Stimulated activated naive CD8-positive, alpha-beta T cell treated with anti-CD3 and anti-CD28 coated beads, Interleukin-15, Interleukin-2, amounts not matched to agents 100 ng/mL and 50 ng/mL, for 24 hours (primary cell): Measurements from ENCODE around the gene PRSS33.

Source experiments
- H3K27ac Mint-ChIP-seq: one replicate; pipeline ENCODE4 v1.8.0; 2021; ENCODE audit warnings: mild to moderate bottlenecking, mixed read lengths
- H3K27me3 Mint-ChIP-seq: one replicate; pipeline ENCODE4 v1.8.0; 2021; ENCODE audit warnings: mixed read lengths
- H3K36me3 Mint-ChIP-seq: one replicate; pipeline ENCODE4 v1.8.0; 2021; ENCODE audit warnings: low read depth, mixed read lengths
- H3K4me1 Mint-ChIP-seq: one replicate; pipeline ENCODE4 v1.8.0; 2021; ENCODE audit warnings: low read depth, mixed read lengths
- H3K4me3 Mint-ChIP-seq: one replicate; pipeline ENCODE4 v1.8.0; 2021; ENCODE audit warnings: mild to moderate bottlenecking, mixed read lengths
- H3K9me3 Mint-ChIP-seq: one replicate; pipeline ENCODE4 v1.8.0; 2021; ENCODE audit warnings: mixed read lengths

The PRSS33 gene

DNA sequence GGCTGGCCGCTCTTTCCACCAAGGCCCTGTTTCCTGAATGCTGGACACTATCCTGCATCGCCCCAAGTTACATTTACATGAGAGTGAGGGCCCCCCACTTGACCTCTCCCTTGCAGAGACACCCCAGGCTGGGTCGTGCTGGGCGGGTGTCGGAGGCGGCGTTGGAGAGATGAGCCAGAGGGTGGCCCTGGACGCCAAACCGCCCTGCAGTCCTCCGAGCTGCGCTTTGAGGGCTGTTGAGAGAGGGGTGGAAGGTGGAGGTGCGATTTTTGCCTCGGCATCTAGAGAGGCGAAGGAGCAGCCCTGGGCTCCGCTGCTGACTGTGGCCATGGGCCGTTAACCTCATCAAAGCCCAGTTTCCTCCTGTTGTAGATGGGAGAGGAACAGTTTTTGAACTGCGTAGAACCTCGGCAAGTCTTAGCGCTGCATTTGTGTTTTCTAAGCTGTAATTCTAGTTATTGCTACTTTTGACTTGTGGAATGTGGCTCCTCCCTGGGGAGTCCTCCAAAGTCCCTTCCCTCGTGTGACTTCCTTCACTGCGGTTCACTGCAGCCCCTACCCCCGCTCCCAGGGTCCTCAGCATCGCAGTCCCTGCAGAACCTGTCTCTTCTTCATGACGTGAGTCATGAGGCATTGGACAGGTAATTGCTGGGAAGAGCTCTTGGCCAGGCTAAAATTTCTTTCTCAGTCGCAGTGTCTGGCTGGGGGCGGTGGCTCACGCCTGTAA, 9.3 kb downstream of the PRSS33 start:
- no peaks in the 10 kb centered on the region for H3K27me3 Mint-ChIP-seq
- no peaks in the 10 kb centered on the region for H3K9me3 Mint-ChIP-seq
- H3K4me3 Mint-ChIP-seq = peak overlapping the region; percentile 95
- H3K27ac Mint-ChIP-seq = peak overlapping the region; percentile 97
- H3K4me1 Mint-ChIP-seq = peaks cover 25% of the 10 kb centered on the region
- peaks cover 16% of the 10 kb centered on the region for H3K36me3 Mint-ChIP-seq

DNA sequence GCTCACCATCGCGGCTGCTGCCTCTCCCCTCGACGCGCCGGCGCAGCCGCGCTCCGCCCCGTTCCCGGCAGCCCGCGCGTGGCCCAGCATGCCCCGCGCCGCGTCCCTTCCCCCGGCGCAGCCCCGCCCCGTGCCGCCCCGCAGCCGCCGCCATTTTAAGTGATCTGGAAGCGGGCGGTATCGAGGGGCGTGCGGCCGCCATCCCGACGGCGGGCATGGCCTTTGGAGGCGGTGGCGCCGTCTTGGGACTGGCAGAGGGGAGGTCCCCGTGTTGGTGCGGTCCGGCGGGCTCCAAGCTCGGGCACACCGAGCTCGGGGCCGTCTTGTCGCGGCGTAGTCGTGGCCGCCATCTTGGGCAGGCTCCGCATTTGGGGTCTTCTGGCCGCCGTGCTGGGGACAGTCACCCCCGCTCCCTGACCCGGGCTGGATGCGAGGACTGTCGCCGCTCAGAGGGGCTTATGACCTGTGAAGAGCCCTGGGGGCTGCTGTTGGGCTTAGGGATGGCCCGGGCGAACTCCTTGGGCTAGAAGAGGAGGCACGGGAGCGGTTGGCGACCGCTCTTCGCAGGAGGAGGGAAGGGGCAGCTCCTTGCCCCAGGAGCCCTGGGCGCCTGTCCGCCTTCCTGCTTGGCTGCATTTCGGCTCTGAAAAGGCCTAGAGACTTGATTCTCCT, 10.0 kb downstream of the PRSS33 start, which contains the start of gene ELOB:
ELOB (minus strand) TSS at position 50 of the 672 bp plus-strand sequence; CDS start at position 9, 41 bp downstream.
- Mint-ChIP-seq H3K36me3 (peaks cover 22% of the 10 kb centered on the region), H3K4me1 (peaks cover 28% of the 10 kb centered on the region), H3K9me3 (no peaks in the 10 kb centered on the region), H3K4me3 (peak within 1 kb of the TSS; percentile 96), H3K27ac (peak within 1 kb of the TSS; percentile 97), H3K27me3 (no peaks in the 10 kb centered on the region)

DNA sequence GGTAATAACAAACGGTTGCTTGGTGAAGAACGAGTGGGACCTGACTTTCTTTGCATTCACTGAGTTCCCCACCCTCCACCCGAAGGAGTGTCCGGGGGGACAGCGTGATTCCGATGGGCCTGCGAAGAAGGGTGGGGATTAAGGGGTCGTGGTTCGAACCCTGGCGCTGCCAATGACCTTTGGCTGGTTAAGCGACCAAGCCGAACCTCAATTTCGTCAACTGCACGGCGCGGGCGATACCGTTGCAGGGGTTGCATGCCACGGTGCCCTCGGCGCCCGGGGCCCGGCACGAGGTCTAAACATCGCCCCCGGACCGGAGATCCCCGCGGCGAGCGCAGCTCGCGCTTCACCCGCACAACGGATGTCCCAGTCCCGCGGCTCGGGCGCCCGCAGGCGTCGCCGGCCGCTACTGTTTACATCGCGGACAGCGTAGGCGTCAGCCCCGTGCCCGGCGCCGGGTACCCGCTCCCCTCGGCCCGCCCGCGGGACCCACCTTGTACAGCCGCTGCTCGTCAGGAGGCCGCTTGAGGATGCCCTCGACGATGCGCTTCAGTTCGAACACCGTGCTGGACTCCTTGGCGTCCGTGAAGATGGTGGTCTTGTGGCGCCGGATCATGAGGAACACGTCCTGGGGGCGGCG, 10.7 kb downstream of the PRSS33 start:
- H3K4me3 Mint-ChIP-seq = peak overlapping the region; percentile 96
- peaks cover 27% of the 10 kb centered on the region for H3K36me3 Mint-ChIP-seq
- H3K27ac Mint-ChIP-seq = peak overlapping the region; percentile 92
- H3K27me3 Mint-ChIP-seq = no peaks in the 10 kb centered on the region
- no peaks in the 10 kb centered on the region for H3K9me3 Mint-ChIP-seq
- H3K4me1 Mint-ChIP-seq = peaks cover 28% of the 10 kb centered on the region

DNA sequence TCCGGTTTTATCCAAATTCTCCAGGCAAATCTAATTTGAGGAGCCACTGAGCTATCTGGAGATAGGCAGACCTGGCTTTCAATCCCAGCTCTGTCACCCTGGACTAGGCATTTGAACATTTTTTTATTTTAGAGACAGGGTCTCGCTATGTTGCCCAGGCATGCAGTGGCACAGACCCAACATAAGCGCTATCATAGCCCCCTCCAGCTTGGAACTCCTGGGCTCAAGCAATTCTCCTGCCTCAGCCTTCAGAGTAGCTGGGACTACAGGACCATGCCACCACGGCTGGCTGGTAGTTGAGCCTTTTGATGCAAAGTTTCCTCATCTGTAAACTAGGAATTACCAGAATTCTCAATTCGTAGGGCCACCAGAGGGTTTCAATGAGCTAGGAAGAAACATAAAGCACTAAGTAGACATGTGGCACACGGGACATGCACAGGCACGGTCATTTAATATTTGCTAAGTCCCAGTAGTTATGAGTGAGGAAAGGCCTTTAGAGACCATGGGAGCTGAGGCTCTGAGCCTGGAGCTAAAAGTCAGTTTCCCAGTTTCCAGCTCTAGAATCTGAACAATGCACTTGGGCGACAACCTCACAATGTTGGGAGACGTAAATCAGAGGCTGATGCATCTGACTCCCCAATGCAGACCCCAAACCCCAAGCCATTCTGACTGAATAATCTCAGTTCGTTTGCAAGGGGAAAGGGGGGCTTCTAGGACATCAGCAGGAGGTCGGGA, 11.4 kb downstream of the PRSS33 start:
- H3K4me1 Mint-ChIP-seq = peaks cover 28% of the 10 kb centered on the region
- peak overlapping the region; percentile 92 for H3K27ac Mint-ChIP-seq
- no peaks in the 10 kb centered on the region for H3K27me3 Mint-ChIP-seq
- H3K36me3 Mint-ChIP-seq = peaks cover 32% of the 10 kb centered on the region
- H3K9me3 Mint-ChIP-seq = no peaks in the 10 kb centered on the region
- H3K4me3 Mint-ChIP-seq = peak overlapping the region; percentile 96

DNA sequence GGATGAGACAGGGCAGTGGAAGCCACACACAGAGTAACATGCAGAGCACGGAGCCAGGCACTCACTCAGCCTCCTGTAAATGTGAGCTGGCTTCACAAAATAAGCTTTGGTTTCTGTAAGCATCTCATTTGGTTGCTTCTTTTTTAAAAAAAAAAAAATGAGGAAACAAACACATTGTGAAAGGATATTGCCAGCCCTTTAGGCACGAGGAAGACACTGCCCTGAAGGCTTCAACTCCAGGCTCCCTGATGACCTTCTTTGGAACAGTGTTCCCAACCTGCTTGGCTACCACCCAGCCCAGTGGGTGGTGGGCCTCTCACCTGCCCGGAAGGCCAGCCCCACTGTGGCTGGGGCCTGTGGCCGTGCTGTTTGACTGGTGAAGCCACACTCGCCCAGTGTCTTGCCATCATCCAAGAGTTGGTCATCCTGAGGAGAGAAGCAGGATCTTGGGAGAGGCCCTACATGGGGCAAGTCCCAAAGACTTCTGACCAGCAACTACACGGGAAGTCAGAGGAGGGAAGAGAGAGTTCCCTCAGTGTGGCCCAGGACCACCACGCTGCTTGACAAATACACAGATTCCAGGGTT, 12.1 kb downstream of the PRSS33 start:
- Mint-ChIP-seq H3K27ac (peak overlapping the region; percentile 26), H3K4me1 (peaks cover 28% of the 10 kb centered on the region), H3K27me3 (no peaks in the 10 kb centered on the region)

DNA sequence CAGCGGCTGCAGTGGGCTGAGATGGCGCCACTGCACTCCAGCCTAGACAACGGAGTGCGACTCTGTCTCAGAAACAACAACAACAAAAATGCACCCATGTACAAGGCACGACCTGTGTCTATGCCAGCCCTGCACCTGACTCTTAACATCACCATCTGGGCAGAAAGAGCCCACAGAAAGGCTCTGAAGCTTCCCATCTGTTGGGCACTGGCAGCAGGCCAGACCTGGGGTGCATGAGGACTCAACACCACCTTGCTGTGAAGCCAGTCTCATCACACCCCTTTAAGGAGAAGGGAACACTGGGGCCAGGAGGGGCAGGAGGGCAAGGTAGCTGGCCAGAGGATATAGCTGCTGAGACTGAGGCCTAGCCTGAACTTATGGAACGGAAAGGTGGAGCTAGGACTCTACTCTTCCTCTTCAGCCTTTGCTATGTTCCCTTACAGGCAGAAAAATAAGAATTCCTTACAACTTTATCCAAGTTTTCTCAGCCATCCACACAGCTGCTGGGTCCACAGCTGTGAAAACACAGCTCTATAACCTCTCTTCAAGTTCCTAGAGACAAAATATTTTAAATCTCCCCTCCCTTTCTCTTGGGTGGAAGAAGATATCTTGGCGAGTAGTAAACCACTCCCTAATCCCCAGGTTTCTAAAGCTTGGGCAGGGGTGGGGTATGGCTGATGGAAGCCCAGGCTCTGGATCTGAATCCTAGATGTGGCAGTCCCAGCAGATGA, 13.0 kb downstream of the PRSS33 start:
- Mint-ChIP-seq H3K27me3 (no peaks in the 10 kb centered on the region), H3K4me3 (no peak overlapping the region), H3K36me3 (peaks cover 48% of the 10 kb centered on the region), H3K4me1 (peaks cover 28% of the 10 kb centered on the region), H3K27ac (no peak overlapping the region), H3K9me3 (no peaks in the 10 kb centered on the region)

More for the DNA sequence above, 12.1 kb downstream of the PRSS33 start:
- H3K36me3 Mint-ChIP-seq = peaks cover 39% of the 10 kb centered on the region
- peak overlapping the region; percentile 96 for H3K4me3 Mint-ChIP-seq
- H3K9me3 Mint-ChIP-seq = no peaks in the 10 kb centered on the region

DNA sequence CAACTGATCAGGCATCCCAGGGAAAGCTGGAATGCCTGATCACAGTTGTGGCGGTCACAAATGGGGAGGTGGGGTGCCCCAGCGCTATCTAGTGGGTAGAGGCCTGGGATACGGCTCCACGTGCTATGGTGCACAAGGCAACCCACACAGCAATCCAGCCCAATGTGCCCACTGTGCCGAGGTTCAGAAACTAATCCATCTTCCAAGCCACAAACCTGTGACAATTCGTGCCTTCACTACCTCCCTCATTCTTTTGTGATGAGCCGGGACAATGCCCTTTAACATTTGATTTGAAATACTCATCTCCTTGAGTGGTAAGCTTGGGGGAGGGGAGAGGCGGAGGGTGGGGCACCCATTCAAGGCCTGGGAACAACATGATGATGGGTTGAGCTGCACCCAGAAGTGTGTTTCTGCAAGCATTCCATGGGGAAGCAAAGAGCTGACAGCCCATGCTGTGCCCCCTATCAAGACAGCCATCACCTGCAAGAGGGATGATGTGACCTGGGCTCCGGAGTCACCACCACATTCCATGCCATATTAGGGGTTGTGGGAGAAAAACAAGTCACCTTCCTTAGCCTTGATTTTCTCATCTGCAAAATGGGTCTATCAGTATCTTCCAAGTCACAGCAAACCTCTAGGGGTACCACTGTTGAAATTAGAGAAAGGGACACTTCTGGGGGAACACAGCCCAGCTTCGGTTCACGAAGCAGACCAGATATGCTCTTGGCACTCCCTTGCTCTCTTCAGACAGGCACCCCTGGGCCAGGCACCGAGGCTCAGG, 14.0 kb downstream of the PRSS33 start:
- peaks cover 22% of the 10 kb centered on the region for H3K4me1 Mint-ChIP-seq
- no peaks in the 10 kb centered on the region for H3K9me3 Mint-ChIP-seq
- H3K27ac Mint-ChIP-seq = no peak overlapping the region
- no peaks in the 10 kb centered on the region for H3K27me3 Mint-ChIP-seq
- no peak overlapping the region for H3K4me3 Mint-ChIP-seq
- peaks cover 55% of the 10 kb centered on the region for H3K36me3 Mint-ChIP-seq

DNA sequence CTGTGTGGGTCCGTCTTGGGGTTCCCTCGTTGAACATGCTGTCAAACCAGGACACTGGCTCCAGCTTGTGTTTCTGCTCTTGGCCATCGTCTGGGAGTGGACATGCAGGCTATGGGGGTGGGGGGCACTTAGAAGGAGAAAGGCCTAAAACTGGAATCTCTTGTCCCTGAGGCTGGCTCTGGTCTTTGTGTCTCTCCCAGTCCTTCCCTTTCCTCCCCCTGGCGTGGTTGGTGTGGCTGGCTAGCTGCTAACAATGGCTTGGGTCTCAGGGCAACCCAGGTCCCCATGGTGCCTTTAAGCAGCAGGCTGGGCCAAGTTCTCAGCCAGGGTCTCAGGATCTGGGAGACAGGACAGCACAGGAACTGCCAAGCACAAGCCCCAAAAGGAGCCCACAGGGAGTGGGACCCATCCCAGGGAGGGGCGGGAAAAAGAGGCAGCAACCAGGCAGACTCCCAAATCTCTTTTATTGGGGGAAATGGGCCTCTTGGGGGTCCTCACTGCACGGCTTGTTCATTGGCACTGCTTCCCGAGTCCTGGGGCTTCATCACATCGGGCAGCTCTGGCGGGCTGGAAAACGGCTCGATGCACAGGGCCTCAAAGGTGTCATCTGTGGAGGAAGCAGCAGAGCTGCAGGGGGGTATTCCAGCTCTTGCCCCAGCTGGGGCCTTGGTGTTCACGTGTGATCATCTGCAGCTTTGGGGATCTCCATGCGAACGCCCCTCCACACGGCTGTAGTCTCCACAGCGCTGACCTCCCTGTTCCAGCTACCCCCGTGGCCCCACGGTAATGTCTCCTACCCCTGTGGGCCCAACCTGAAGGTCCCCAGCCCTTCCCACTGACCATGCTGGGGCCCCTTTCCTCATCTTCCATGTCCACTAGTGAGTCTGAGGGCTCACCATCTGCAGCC, 15.6 kb downstream of the PRSS33 start:
- Mint-ChIP-seq H3K27me3 (no peaks in the 10 kb centered on the region), H3K4me3 (no peak overlapping the region), H3K4me1 (peaks cover 16% of the 10 kb centered on the region), H3K9me3 (no peaks in the 10 kb centered on the region), H3K36me3 (peaks cover 64% of the 10 kb centered on the region), H3K27ac (no peak overlapping the region)

DNA sequence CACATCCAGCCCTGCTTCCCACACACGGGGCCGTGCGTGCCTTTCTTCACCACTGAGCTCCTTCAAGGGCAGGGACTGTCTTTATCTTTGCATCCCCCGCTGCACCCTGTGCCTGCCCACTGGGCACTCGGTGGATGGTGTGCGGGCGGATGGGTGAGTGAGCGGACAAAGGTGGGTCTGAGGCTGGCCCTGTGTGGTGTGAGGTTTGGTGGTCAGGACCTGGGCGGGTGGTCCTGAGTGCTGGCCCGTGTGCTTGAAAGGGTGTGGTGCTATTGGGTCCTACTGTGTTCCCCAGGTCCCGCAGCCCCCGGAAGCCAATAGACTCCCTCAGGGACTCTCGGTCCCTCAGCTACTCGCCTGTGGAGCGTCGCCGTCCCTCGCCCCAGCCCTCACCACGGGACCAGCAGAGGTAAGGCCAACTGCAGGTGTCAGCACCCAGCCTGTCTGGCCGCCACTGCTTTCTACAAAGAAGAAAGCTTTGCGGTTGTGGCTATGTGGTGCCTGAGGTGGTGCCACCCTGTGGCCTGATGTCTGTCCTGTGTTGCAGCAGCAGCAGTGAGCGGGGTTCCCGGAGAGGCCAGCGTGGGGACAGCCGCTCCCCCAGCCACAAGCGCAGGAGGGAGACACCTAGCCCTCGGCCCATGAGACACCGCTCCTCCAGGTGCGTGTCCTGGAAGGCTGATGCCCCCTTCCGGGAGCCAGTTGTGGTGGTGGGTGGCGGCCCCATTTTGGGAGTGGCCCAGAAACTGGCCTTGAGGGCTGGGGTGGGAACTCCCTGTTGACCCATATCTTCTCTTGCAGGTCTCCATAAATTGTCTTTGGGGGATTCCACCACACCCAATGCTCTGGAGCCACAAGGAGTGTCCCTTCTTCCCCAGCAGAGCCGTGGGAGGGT, 17.1 kb downstream of the PRSS33 start:
- Mint-ChIP-seq H3K27ac (no peak overlapping the region), H3K4me1 (peaks cover 5% of the 10 kb centered on the region), H3K4me3 (no peak overlapping the region), H3K27me3 (no peaks in the 10 kb centered on the region), H3K36me3 (peaks cover 73% of the 10 kb centered on the region), H3K9me3 (no peaks in the 10 kb centered on the region)

DNA sequence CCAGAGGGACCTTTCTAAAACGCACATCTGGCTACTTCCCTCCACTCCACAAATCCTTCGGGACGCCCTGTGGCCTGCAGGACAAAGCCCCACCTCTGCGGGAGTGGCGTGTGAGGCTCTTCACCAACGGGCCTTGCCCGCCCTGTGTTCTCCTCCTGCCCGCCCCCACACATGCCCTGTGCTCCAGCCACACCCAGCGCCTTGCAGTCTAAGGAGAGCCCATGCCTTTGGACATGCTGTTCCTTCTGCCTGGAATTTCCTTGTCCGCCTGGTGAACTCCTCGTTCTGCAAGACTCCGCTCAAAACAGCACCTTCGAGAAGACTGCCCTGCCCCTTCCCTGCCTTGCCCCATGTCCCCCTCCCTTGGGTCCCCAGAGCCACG, 17.7 kb downstream of the PRSS33 start:
- Mint-ChIP-seq H3K9me3 (no peaks in the 10 kb centered on the region), H3K36me3 (peaks cover 79% of the 10 kb centered on the region), H3K4me1 (peaks cover 3% of the 10 kb centered on the region), H3K27ac (peak overlapping the region; percentile 40), H3K4me3 (no peak overlapping the region), H3K27me3 (no peaks in the 10 kb centered on the region)

DNA sequence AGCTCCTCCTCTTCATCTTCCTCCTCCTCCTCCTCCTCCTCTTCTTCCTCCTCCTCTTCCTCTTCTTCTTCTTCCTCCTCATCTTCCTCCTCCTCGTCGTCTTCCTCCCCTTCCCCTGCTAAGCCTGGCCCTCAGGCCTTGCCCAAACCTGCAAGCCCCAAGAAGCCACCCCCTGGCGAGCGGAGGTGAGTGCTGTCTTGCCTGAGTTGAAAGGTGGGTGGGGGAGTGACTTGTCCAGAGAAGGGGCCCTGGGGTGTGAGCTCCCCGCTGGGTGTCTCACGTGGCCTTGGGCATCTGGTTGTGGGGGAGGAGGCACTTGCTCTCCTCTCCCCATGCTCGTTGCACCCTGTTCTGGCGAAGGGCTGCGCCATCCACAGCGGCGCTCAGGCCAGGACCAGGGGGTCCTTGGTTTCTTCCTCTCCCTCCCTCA, 18.2 kb downstream of the PRSS33 start:
- H3K9me3 Mint-ChIP-seq = no peaks in the 10 kb centered on the region
- H3K27ac Mint-ChIP-seq = no peak overlapping the region
- peaks cover 85% of the 10 kb centered on the region for H3K36me3 Mint-ChIP-seq
- H3K27me3 Mint-ChIP-seq = no peaks in the 10 kb centered on the region
- peaks cover 3% of the 10 kb centered on the region for H3K4me1 Mint-ChIP-seq
- H3K4me3 Mint-ChIP-seq = no peak overlapping the region
